Fibroblast of lung (primary cell): ENCODE measurements around the gene KDR. TPM values are rescaled to one million over a fixed set of nuclear protein-coding genes. Genes with fewer than 3 reads are reported as not detected.

Source experiments
- DNase-seq, 2 donors: peaks; one replicate each; pipeline versions ENCODE4 v3.0.0 to v3.0.0-alpha.2; 2010; ENCODE audit warnings: low read depth in 2 of 2
- H2AFZ ChIP-seq: 2 replicates; pipeline ENCODE4 v1.5.1; 2012; ENCODE audit warnings: low read length, control low read depth, inconsistent platforms
- H3K27ac ChIP-seq: 2 replicates; pipeline ENCODE4 v1.5.1; 2011; ENCODE audit warnings: low read length, control low read depth; ENCODE audit not compliant: insufficient read depth
- H3K27me3 ChIP-seq: 2 replicates; pipeline ENCODE4 v1.5.1; 2011; ENCODE audit warnings: mild to moderate bottlenecking, low read length; ENCODE audit not compliant: control insufficient read depth, insufficient read depth
- H3K36me3 ChIP-seq: 2 replicates; pipeline ENCODE4 v1.5.1; 2011; ENCODE audit warnings: low read length; ENCODE audit not compliant: control insufficient read depth, insufficient read depth
- H3K4me1 ChIP-seq: 2 replicates; pipeline ENCODE4 v1.5.1; 2011; ENCODE audit warnings: low read length; ENCODE audit not compliant: control insufficient read depth, insufficient read depth; ENCODE audit errors: extremely low read depth
- H3K4me2 ChIP-seq: 2 replicates; pipeline ENCODE4 v1.5.1; 2011; ENCODE audit warnings: low read length, control low read depth; ENCODE audit not compliant: insufficient read depth; ENCODE audit errors: extremely low read depth
- H3K4me3 ChIP-seq, 4 experiments: fragments of 200-600 bp in 1 of 4; sonication (generic) in 1 of 4; replicated peaks in 1 of 4; 2 replicates each; pipeline ENCODE4 v1.5.1; 2011 to 2016; ENCODE audit warnings: low read length in 4 of 4, low read depth in 3 of 4, mild to moderate bottlenecking in 3 of 4, control low read depth in 2 of 4, inconsistent platforms in 1 of 4, mixed read lengths in 1 of 4; ENCODE audit not compliant: insufficient read depth in 1 of 4; ENCODE audit errors: control extremely low read depth in 1 of 4
- H3K79me2 ChIP-seq: 2 replicates; pipeline ENCODE4 v1.5.1; 2012; ENCODE audit warnings: mild to moderate bottlenecking, low read length, inconsistent platforms; ENCODE audit not compliant: control insufficient read depth, insufficient read depth
- H3K9ac ChIP-seq: 2 replicates; pipeline ENCODE4 v1.5.1; 2011; ENCODE audit warnings: mild to moderate bottlenecking, low read length, control low read depth; ENCODE audit not compliant: insufficient read depth
- H3K9me3 ChIP-seq: 2 replicates; pipeline ENCODE4 v1.5.1; 2012; ENCODE audit warnings: low read depth, low read length; ENCODE audit not compliant: control insufficient read depth, insufficient read depth
- H4K20me1 ChIP-seq: 2 replicates; pipeline ENCODE4 v1.5.1; 2011; ENCODE audit warnings: low read length; ENCODE audit not compliant: control insufficient read depth, insufficient read depth; ENCODE audit errors: extremely low read depth
- CTCF ChIP-seq, 2 donors: IDR thresholded peaks in 1 of 2; conservative IDR thresholded peaks in 1 of 2; 1 replicate in 1 of 2; 2 replicates in 1 of 2; pipeline ENCODE4 v1.5.1; 2011 to 2012; ENCODE audit warnings: low read length in 2 of 2, control low read depth in 1 of 2, inconsistent platforms in 1 of 2, low read depth in 1 of 2, mild to moderate bottlenecking in 1 of 2
- EZH2 ChIP-seq: IDR thresholded peaks from 2 replicates; pipeline ENCODE4 v1.5.1; 2012; ENCODE audit warnings: low read length, control low read depth, mild to moderate bottlenecking; ENCODE audit errors: missing control alignments
- polyA plus RNA-seq, 2 donors: library from polyadenylated mRNA; depleted of rRNA in 1 of 2; stranded (reverse) in 1 of 2; unstranded in 1 of 2; fragments of >200 nt; gene quantifications; 2 replicates each; pipeline ENCODE4 v1.2.1, GENCODE V29; 2011 to 2012; ENCODE audit warnings: missing spikeins in 1 of 2
- total RNA-seq: library from RNA; depleted of rRNA; stranded (reverse); fragments of >200 nt; gene quantifications from 2 replicates; pipeline ENCODE4 v1.2.1, GENCODE V29; 2014

Gene KDR
- total and polyA plus RNA-seq, 2 donors (not counting 1 experiment from before 2014, with no cell fraction given), result 0.05 TPM; not detected in 1

- H3K27me3 ChIP-seq, result no peaks in the 10 kb centered on the region
- H3K9ac ChIP-seq, result no peak overlapping the region
- TF ChIP-seq CTCF (conservative IDR thresholded peaks at IDR 0.05 in 1 of 2, IDR thresholded peaks at IDR 0.05 in 1 of 2; ENCODE audit: low read depth in 1 of 2, low read length in 2 of 2) (no peak), EZH2 (no peak)
- H3K4me2 ChIP-seq, result no peak overlapping the region
- no peak overlapping the region for H3K27ac ChIP-seq
- no peak overlapping the region for H3K4me3 ChIP-seq
- no peaks in the 10 kb centered on the region for H3K79me2 ChIP-seq
- no peaks in the 10 kb centered on the region for H3K9me3 ChIP-seq
- no peaks in the 10 kb centered on the region for H3K36me3 ChIP-seq
- H2AFZ ChIP-seq, result no peak overlapping the region
- DNase-seq, result no peak
- H3K4me1 ChIP-seq, result no peaks in the 10 kb centered on the region
- no peaks in the 10 kb centered on the region for H4K20me1 ChIP-seq
Observed at GRCh38 chr4:55089916-55090315, 35.5 kb downstream of the KDR start.

- Histone ChIP-seq H3K9ac (no peak overlapping the region), H2AFZ (no peak overlapping the region), H3K4me2 (no peak overlapping the region), H3K27me3 (no peaks in the 10 kb centered on the region), H3K36me3 (no peaks in the 10 kb centered on the region), H3K79me2 (no peaks in the 10 kb centered on the region), H3K4me3 (no peak overlapping the region), H3K4me1 (no peaks in the 10 kb centered on the region), H3K27ac (no peak overlapping the region), H3K9me3 (no peaks in the 10 kb centered on the region), H4K20me1 (no peaks in the 10 kb centered on the region)
- TF ChIP-seq EZH2 (no peak), CTCF (conservative IDR thresholded peaks at IDR 0.05 in 1 of 2, IDR thresholded peaks at IDR 0.05 in 1 of 2; ENCODE audit: low read depth in 1 of 2, low read length in 2 of 2) (no peak)
- DNase-seq, result peak in 1 of 2 donors; percentile 8
Observed at GRCh38 chr4:55087913-55088260, 37.5 kb downstream of the KDR start.

GRCh38 chr4:55087009-55087912, 38.1 kb downstream of the KDR start:
- no peak overlapping the region for H3K4me2 ChIP-seq
- no peaks in the 10 kb centered on the region for H4K20me1 ChIP-seq
- H3K79me2 ChIP-seq, result no peaks in the 10 kb centered on the region
- no peak overlapping the region for H2AFZ ChIP-seq
- DNase-seq, result peak; percentile 2 to 43
- no peak overlapping the region for H3K27ac ChIP-seq
- TF ChIP-seq EZH2, result no peak
- TF ChIP-seq CTCF (conservative IDR thresholded peaks at IDR 0.05 in 1 of 2, IDR thresholded peaks at IDR 0.05 in 1 of 2; ENCODE audit: low read depth in 1 of 2, low read length in 2 of 2), result no peak
- no peak overlapping the region for H3K4me3 ChIP-seq
- no peaks in the 10 kb centered on the region for H3K9me3 ChIP-seq
- no peak overlapping the region for H3K9ac ChIP-seq
- H3K36me3 ChIP-seq, result no peaks in the 10 kb centered on the region
- H3K4me1 ChIP-seq, result no peaks in the 10 kb centered on the region
- H3K27me3 ChIP-seq, result no peaks in the 10 kb centered on the region
